ENCODE results near the gene TUBGCP5. TPM values are rescaled to one million over a fixed set of nuclear protein-coding genes. Genes with fewer than 3 reads are reported as not detected.

TUBGCP5 gene
- total RNA-seq, 1 donor from 2014 or later: 34.3 TPM

DNA sequence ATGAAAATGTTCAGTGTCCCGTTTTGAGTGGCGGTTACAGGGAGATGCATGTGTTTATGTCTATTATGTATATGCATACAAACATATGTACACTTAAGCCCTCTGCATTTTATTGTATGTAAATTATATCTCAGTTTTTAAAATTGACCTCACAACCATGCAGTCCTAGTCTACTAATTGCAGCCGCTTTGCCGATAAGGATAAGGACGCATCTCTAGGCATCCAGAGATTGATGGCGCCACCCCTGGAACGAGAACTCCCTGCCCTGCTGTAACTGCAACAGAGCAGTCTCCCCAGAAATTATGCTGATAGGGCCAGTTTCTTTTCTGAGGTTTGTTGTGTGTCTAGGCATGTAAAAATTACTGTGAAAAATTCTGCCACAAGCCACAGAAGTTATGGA lies 40.4 kb upstream of the TUBGCP5 start:
- Mint-ChIP-seq H3K9me3 (peaks cover 4% of the 10 kb centered on the region), H3K27ac (no peak overlapping the region)
- TF ChIP-seq, protein P1, sequence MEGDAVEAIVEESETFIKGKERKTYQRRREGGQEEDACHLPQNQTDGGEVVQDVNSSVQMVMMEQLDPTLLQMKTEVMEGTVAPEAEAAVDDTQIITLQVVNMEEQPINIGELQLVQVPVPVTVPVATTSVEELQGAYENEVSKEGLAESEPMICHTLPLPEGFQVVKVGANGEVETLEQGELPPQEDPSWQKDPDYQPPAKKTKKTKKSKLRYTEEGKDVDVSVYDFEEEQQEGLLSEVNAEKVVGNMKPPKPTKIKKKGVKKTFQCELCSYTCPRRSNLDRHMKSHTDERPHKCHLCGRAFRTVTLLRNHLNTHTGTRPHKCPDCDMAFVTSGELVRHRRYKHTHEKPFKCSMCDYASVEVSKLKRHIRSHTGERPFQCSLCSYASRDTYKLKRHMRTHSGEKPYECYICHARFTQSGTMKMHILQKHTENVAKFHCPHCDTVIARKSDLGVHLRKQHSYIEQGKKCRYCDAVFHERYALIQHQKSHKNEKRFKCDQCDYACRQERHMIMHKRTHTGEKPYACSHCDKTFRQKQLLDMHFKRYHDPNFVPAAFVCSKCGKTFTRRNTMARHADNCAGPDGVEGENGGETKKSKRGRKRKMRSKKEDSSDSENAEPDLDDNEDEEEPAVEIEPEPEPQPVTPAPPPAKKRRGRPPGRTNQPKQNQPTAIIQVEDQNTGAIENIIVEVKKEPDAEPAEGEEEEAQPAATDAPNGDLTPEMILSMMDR (IDR thresholded peaks at IDR 0.05): no peak
- TF ChIP-seq EZH2phosphoT487 (IDR thresholded peaks at IDR 0.05): no peak
- TF ChIP-seq EZH2 (IDR thresholded peaks at IDR 0.05): no peak

DNA sequence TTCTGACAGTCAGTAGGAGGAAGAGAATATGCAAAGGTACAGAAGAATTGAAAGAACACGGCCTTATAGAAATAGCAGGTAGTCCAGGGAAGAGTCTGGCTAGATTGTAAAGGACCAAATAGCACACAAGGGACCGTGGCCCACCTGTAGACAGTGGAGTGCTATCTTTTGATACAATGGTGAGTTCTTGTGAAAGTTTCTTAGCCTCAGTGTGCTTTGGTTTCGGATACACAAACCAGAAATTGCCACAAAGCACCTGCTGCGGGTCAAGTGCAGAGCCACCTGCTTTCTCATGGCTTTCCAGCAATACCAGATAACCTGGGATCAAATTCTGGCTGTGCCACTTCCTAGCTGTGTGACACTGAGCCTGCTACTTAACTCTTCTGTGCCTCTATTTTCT lies 36.6 kb upstream of the TUBGCP5 start:
- no peak overlapping the region for H3K4me2 ChIP-seq
- Mint-ChIP-seq H3K27ac (no peak overlapping the region), H3K9me3 (peaks cover 4% of the 10 kb centered on the region)

More for the DNA sequence above, 40.4 kb upstream of the TUBGCP5 start:
- Histone ChIP-seq H3K36me3 (no peaks in the 10 kb centered on the region), H3K79me2 (ENCODE audit: low read depth) (no peaks in the 10 kb centered on the region), H3K27ac (no peak overlapping the region), H3K27me3 (no peaks in the 10 kb centered on the region), H2AFZ (replicated peaks) (no peak overlapping the region), H3K4me2 (no peak overlapping the region), H3K9me3 (ENCODE audit: low read depth) (no peaks in the 10 kb centered on the region), H3K4me1 (no peaks in the 10 kb centered on the region), H3K9ac (no peak overlapping the region), H3F3A (ENCODE audit: low read depth) (no peaks in the 10 kb centered on the region), H4K20me1 (ENCODE audit: low read depth) (no peaks in the 10 kb centered on the region), H3K4me3 (no peak overlapping the region)
- H3K36me3 Mint-ChIP-seq: no peaks in the 10 kb centered on the region
- H3K27me3 Mint-ChIP-seq (ENCODE audit: insufficient read depth, low read depth): no peaks in the 10 kb centered on the region
- no peak overlapping the region for H3K4me3 Mint-ChIP-seq
- DNase-seq (ENCODE audit: low spot score): no peak
- no peaks in the 10 kb centered on the region for H3K4me1 Mint-ChIP-seq

DNA sequence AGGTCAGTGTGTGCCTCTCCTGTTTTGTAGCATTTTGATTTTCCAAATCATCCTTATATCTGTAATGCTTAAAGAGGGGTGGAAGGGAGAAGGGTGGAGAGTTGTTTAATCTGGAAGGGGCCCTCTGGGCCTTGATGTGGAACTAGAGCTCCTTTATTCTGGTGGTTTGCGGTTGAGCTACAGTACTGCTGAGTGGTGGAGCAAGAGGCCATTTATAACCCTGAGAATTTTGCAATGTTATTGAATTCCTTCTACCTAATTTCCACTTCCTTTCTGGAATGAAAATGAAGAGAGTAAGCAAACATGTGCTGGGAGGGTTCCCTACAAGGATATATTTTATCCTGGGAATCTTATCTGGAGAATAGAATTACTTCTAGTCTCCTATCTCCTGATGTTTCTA lies 35.3 kb upstream of the TUBGCP5 start:
- H3K4me3 Mint-ChIP-seq: no peak overlapping the region
- Histone ChIP-seq H3K9ac (no peak overlapping the region), H2AFZ (replicated peaks) (no peak overlapping the region), H3K36me3 (no peaks in the 10 kb centered on the region), H3K9me3 (ENCODE audit: low read depth) (no peaks in the 10 kb centered on the region), H3K4me1 (no peaks in the 10 kb centered on the region), H3K79me2 (ENCODE audit: low read depth) (no peaks in the 10 kb centered on the region), H3K4me3 (no peak overlapping the region), H3K27me3 (no peaks in the 10 kb centered on the region), H3K4me2 (no peak overlapping the region), H3F3A (ENCODE audit: low read depth) (no peaks in the 10 kb centered on the region), H4K20me1 (ENCODE audit: low read depth) (no peaks in the 10 kb centered on the region), H3K27ac (no peak overlapping the region)
- no peaks in the 10 kb centered on the region for H3K4me1 Mint-ChIP-seq
- no peaks in the 10 kb centered on the region for H3K36me3 Mint-ChIP-seq
- H3K27me3 Mint-ChIP-seq (ENCODE audit: insufficient read depth, low read depth): no peaks in the 10 kb centered on the region
- TF ChIP-seq, protein P1 (IDR thresholded peaks at IDR 0.05): no peak
- TF ChIP-seq EZH2 (IDR thresholded peaks at IDR 0.05): no peak
- TF ChIP-seq EZH2phosphoT487 (IDR thresholded peaks at IDR 0.05): no peak
- peaks cover 4% of the 10 kb centered on the region for H3K9me3 Mint-ChIP-seq
- H3K27ac Mint-ChIP-seq: no peak overlapping the region
- DNase-seq (ENCODE audit: low spot score): no peak

More for the DNA sequence above, 36.6 kb upstream of the TUBGCP5 start:
- no peaks in the 10 kb centered on the region for H3K27me3 Mint-ChIP-seq (ENCODE audit: insufficient read depth, low read depth)
- Histone ChIP-seq H3K27ac (no peak overlapping the region), H3K4me1 (no peaks in the 10 kb centered on the region), H2AFZ (replicated peaks) (no peak overlapping the region), H3F3A (ENCODE audit: low read depth) (no peaks in the 10 kb centered on the region), H3K4me3 (no peak overlapping the region), H3K36me3 (no peaks in the 10 kb centered on the region), H3K27me3 (no peaks in the 10 kb centered on the region), H3K9ac (no peak overlapping the region), H3K79me2 (ENCODE audit: low read depth) (no peaks in the 10 kb centered on the region), H3K9me3 (ENCODE audit: low read depth) (no peaks in the 10 kb centered on the region), H4K20me1 (ENCODE audit: low read depth) (no peaks in the 10 kb centered on the region)
- DNase-seq (ENCODE audit: low spot score): no peak
- H3K36me3 Mint-ChIP-seq: no peaks in the 10 kb centered on the region
- TF ChIP-seq, protein P1 (IDR thresholded peaks at IDR 0.05): no peak
- TF ChIP-seq EZH2phosphoT487 (IDR thresholded peaks at IDR 0.05) (no peak), EZH2 (IDR thresholded peaks at IDR 0.05) (no peak)
- no peaks in the 10 kb centered on the region for H3K4me1 Mint-ChIP-seq
- H3K4me3 Mint-ChIP-seq: no peak overlapping the region
